GM12875 (cell line): Measurements from ENCODE around the gene SPPL2B.

Source experiments
- H3K4me3 ChIP-seq: one replicate; pipeline ENCODE4 v1.5.1; 2011; ENCODE audit warnings: low read depth, low read length, control low read depth
- TF ChIP-seq, protein P1 (sequence below): IDR thresholded peaks from 2 replicates; pipeline ENCODE4 v1.5.1; 2011; ENCODE audit warnings: low read depth, mild to moderate bottlenecking, control low read depth, inconsistent platforms, low read length, moderate library complexity, borderline replicate concordance; ENCODE audit not compliant: insufficient read depth

Gene SPPL2B

DNA sequence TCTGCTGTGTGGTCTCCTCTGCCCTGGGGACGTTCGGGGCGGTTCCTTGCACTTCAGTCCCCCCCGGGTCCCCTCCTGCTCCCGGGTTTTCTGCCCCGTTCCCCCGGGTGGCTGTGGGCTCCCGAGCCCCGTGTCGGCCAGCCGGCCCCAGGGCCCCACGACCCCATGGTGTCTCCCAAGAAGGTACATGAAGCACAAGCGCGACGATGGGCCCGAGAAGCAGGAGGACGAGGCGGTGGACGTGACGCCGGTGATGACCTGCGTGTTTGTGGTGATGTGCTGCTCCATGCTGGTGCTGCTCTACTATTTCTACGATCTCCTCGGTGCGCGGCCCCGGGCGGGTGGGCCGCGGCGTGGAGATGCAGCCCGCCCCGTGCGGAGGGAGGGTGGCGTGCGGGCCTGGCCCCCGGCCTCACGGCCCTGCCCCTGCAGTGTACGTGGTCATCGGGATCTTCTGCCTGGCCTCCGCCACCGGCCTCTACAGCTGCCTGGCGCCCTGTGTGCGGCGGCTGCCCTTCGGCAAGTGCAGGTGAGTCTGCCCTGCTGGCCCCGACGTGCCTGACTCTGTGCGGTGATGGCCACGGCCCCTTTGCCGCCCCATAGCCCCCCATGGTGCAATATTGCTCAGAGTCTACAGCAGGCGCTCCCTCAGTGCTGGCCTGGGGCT lies 11.3 kb downstream of the SPPL2B start:
- H3K4me3 ChIP-seq = no peak overlapping the region
- TF ChIP-seq, protein P1, sequence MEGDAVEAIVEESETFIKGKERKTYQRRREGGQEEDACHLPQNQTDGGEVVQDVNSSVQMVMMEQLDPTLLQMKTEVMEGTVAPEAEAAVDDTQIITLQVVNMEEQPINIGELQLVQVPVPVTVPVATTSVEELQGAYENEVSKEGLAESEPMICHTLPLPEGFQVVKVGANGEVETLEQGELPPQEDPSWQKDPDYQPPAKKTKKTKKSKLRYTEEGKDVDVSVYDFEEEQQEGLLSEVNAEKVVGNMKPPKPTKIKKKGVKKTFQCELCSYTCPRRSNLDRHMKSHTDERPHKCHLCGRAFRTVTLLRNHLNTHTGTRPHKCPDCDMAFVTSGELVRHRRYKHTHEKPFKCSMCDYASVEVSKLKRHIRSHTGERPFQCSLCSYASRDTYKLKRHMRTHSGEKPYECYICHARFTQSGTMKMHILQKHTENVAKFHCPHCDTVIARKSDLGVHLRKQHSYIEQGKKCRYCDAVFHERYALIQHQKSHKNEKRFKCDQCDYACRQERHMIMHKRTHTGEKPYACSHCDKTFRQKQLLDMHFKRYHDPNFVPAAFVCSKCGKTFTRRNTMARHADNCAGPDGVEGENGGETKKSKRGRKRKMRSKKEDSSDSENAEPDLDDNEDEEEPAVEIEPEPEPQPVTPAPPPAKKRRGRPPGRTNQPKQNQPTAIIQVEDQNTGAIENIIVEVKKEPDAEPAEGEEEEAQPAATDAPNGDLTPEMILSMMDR = no peak

DNA sequence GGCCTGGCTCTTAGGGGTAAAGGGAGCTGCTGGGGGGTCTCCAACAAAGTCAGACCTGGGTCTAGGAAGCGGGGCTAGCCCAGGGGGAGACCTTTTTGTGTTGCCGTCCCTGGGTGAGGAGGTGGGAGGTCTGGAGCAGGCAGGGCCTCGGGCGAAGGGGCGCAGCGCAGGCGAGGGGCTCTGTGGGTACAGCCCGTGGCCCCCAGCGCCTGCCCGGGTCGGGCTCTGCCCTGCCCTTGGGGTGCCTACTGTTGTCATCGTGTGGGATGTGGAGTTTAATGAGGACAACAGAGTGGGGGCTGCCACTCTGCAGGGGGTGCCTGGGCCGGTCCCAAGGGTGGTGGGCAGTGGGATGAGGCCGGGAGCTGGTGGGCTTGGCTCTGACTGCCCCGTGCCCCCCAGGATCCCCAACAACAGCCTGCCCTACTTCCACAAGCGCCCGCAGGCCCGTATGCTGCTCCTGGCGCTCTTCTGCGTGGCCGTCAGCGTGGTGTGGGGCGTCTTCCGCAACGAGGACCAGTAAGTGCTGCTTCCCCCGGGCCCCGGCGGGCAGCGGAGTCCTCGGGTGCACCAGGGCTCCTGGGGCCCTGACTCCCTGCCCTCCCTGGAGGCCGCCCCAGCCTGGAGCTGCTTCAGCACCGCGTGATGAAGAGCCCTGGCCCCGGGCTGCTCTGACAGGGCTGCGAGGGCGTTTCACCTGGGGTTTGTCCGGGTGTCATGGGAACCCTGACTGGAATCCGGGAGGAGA lies 12.2 kb downstream of the SPPL2B start:
- TF ChIP-seq, protein P1 = no peak
- H3K4me3 ChIP-seq = no peak overlapping the region

DNA sequence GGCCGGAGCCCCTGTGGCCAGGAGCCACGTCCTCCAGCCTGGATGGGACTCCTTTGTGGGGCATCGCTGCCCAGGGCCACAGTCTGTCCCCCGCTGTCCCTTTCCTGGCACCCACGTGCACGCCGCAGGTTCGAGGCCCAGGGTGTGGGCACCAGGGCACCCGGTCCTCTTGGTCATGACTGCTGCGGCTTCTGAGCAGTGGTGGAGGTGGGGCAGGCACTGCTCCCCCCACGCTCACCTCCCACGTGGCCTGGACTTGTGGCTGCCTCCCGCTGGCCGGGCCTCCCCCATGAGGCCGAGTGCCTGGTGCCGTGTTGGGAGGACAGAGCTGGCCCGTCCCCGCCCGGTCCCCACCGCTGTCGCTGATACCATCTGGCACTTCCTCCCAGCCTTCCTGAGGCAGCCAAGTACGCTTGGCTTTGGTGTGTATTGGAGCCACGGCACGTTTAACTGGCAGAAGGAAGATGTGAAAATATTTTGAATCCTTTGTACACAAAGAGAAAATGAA lies 12.8 kb downstream of the SPPL2B start:
- no peak overlapping the region for H3K4me3 ChIP-seq
- TF ChIP-seq, protein P1 = no peak

DNA sequence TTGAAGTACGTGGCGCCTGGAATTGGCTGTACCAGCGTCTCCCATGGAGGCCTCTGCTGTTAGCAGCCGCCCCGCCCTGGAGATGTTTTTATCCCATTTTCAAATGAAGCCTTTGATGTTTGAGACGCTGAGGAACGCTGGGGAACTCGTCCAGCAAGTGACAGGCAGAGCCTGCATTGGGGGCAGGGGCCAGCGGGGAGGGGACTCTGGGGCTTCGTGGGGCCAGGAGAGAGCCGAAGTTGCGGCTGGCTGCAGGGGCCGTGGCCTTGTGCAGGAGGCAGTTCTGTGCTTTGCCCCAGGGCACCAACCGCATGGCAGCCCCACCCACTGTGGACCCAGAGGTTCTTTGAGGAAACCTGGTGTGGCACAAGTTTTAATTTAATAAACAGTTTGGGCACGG lies 13.5 kb downstream of the SPPL2B start:
- TF ChIP-seq, protein P1 = no peak
- H3K4me3 ChIP-seq = no peak overlapping the region

DNA sequence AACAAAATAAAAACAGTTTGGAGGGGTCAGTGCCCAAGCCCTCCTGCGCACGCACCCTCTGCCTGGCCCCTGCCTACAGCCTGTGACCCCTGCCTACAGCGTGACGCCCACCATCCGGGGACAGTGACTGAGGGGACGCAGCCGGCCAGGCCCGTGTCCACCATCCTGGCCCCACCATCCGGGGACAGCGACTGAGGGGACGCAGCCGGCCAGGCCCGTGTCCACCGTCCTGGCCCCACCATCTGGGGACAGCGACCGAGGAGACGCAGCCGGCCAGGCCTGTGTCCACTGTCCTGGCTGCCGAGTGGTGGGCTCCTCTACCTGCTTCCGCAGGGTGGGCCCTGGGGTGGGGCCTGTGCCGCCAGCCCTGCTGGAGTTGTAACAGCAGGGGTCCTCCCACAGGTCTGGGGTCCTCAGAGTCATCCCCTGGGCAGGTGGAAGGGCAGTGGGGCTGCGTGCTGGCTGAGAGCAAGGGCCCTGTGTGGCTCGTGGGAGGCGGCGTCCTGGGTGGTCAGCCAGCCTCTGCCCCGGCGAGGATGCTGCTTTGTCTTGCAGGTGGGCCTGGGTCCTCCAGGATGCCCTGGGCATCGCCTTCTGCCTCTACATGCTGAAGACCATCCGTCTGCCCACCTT lies 14.3 kb downstream of the SPPL2B start:
- TF ChIP-seq, protein P1 = no peak
- no peak overlapping the region for H3K4me3 ChIP-seq

DNA sequence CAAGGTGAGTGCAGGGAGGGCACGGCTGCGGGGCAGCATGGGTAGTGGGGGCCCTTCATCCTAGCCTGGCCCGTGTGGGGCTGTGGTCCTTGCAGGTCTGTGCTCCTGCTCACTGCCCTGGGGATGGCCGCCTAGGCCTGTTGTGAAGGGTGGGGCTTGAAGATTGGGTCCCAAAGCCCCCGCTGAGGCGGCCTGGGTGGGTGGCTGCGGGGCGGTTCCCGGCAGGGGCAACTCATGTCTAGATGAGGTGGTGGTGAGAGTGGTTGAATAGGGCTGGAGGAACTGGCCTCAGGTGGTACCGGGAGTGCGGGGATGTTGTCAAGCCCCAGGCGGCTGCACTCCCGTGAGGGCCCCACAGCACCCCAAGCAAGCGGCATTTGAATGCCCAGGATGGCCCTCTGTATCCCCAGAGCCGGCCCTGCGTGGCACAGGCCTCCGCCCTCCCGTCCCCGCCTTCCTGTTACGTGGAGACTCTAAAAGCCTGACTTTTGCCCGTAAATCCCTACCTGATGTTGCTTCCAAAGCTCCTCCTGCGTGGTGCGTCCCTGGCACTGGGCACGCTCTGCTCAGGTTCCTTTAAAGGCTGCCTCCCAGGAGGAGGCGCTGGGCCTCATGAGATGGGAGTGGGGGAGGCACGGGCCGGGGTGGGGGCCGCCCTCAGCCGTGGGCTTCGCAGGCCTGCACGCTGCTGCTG lies 15.0 kb downstream of the SPPL2B start:
- H3K4me3 ChIP-seq = no peak overlapping the region
- TF ChIP-seq, protein P1 = no peak
